ENCODE measurements around the gene SLC1A2. TPM values are rescaled to one million over a fixed set of nuclear protein-coding genes. Genes with fewer than 3 reads are reported as not detected.

Gene SLC1A2
- polyA plus RNA-seq, 1 donor, result 0.47 TPM

DNA sequence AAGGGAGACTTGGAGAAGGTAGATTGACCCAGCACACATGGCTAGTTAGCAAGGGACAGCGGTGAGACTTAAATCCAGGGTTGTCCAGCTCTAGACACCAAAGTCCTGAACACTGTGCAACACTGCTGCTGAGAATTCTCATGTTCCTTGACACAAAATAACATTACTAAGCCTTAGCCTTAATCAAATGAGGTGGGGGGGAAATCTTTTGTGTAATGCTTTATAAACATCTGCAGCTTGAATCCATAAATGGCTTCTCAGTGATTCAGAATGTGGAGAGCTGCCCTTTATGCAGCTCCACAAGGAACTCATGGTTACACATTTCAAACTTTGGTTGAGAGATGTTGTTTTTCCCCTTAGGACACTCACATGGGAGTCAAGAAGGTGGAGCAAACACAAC lies 200.4 kb downstream of the SLC1A2 start:
- no peak for DNase-seq

DNA sequence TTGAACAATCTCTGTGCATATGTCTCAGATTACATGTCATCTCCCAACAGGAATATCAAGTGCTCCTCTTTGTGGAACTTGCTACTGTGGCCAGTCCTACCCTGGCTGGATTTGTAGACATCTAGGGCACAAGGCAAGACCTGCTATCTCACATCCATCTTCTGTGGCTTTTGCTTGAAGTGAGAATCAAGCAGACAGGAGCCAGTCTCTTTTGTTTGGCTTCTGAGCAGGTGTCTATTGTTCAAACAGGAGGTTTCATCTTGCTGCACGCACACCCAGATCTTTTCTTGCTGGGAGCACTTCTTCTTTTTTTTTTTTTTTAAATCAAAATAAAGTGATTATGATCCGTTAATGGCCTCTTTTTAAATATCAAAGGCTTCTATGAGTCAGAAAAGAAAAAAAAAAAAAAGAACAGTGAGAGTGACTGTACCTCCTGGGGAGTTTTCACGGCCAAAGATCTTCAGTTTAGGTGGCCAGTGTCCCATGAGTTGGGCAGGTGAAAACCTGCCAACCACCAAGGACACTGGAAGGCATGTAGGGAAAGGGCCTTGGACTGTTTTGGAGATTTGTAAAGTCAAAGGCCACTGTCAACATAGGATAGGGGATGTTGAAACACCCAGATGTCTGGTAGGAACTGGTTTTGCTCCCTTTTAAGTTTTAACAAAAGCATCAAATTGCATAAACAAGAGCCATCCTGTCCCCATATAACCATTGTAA lies 202.2 kb downstream of the SLC1A2 start:
- DNase-seq, result no peak

DNA sequence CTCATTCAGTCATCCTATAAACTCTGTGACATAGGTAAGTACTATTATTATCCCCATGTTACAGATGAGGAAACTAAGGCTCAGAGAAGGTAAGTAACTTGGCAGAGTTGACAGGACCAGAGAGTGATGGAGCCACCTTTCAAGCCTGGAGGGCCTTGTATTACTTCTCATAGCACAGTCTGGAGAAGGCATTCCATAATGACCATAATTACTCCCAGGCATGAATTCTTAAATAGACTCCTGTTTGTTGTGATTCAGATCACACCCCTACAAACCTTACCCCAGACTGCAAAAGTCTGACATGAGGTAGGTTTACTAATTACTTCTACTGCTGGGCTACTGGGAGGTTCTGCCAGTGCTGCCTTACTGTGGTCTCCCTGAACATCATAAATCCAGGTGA lies 203.4 kb downstream of the SLC1A2 start:
- no peak for DNase-seq

DNA sequence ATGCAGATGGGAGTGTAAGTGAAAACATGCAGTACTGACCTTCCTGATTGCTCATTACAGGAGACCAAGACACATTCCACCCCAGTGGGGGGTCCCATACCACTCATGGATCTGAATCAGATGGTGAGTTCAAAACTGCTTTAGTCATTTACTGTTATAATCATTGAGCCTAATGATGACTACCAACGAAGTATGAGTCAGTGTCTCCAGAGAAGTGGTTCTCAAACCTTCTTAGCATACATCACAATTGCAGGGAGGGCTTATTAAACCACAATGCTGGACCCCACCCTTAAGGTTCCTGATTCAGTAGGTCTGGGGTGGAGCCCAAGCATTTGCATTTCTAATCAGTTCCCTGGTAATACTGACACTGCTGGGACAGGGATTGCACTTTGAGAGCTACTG lies 204.6 kb downstream of the SLC1A2 start:
- no peak for DNase-seq

DNA sequence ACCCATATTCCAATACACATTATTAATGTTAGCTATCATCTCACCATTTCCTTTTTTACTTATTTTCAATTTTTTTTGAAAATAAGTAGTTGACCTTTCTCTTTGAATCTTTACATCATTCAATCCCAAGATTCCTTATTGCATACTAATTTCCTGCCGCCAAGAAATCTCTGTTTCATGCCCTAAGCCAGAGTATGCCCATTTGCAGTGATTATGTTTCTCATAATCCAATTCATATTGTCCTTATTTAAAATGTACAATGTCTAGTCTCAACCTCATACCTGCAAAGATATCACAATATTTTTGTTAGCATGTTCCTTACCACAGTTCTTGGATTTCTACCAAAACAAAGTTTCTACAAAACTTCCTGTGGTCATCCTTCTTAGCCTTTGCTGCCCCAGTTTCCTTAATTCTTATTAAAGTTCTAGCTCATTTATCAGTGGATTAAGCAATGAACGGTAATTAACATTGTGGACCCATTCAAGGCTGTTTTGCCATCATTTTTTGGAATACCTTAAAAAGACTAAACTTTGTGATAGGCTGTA lies 205.1 kb downstream of the SLC1A2 start:
- DNase-seq, result no peak

DNA sequence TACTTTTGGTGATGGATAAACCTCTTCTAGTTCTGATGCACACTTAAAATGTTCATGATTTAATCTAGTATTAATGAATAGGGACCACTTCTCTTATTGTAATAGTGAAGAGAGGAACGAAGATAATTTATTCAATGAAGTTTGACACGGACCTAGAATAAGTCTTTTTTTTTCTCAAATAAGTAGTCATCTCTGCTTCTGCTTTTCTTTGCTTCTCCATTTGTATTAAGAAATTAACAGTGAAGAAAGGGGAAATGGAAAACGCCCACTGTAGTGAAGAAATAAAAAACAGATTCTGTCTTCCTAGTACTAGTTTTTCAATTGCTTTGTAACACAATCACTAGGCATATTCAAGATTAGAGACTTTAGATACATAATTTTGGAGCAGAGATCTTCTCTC lies 207.4 kb downstream of the SLC1A2 start:
- no peak for DNase-seq

DNA sequence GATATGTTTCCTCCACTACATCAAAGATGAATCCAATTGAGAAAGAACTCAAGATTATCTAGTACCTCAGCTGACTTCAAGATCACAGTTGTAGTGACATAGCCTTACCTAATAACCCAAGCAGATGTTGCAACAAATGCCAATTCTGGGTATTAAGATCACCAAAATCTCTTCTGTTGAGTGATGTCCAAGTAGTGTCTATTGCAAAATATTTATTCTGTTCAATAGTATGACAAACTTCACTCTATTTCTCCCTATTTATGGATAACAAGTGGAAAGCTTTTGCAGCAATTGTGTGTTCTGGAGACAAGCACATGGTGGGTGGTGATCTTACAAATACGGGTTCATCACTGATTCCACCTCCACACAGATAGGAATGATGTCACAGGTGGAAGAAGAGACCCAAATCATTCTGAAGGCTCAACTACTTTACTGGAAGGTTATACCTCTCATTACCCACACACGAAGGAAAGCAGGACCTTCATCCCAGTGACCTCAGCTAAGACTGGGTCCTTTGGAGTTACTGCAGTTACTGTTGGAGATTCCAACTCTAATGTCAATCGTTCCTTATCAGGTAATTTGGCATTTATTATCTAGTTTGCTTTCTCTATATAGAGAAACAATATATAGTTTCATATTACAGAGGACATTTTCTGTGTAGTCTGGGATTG lies 208.3 kb downstream of the SLC1A2 start:
- no peak for DNase-seq

DNA sequence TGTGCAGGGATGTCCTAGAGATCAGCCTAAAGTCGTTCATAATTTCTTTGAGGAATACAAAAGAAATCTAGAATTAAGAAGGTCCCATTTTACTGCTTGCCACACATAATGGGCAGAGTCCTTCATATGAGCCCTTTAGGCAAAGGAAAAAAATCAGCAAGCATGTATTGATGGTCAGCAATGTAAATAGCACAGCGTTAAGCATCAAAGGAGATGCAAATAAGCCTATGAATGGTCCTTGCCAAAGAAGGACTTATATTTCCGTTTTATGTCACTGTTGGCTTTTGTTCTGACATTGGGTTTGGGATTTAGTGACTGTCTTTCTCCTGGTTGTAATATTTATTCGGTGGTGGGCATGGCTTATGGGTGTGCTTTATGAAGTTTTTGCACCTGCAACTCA lies 210.6 kb downstream of the SLC1A2 start:
- DNase-seq, result no peak

DNA sequence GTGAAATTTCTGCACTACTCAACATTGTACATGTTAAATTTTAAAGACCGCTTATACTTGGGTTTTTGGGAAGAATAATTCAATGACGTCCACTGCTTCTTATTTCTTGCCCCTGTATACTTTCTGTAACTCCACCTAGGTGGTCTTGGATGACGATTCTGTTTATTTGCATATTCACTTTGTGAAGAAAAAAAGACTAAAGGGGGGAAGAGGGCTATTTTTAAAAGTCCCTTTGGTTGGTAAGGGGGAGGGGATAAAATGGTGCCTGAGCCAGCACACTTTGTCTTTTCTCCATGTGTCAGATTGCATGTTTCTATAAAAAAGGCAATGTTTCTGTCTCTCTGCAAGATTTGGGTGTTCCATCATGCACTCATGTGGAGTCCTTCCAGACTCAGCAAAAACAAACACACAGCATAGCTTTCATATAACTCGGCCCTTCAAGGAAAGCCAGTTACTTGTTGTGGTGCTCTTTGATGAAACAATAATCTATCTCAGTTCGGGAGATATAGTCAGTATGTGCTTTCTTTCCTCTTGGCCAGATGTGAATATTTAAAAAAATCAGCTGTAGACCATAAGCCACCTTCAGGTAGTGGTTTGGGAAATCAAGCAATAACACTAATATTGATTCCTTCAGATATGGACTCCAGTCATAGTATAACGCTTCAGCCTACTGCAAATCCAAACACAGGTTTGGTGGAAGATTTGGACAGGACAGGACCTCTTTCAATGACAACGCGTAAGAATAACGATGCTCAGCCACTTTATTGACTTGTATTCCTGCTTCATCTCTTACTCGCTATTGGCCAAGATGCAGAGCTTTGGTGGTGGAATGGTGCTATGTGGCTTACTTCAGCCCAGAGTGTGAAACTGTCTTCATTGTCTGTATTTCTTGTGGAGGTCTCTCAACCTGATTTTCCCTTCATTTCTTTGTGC lies 211.6 kb downstream of the SLC1A2 start:
- DNase-seq, result no peak

DNA sequence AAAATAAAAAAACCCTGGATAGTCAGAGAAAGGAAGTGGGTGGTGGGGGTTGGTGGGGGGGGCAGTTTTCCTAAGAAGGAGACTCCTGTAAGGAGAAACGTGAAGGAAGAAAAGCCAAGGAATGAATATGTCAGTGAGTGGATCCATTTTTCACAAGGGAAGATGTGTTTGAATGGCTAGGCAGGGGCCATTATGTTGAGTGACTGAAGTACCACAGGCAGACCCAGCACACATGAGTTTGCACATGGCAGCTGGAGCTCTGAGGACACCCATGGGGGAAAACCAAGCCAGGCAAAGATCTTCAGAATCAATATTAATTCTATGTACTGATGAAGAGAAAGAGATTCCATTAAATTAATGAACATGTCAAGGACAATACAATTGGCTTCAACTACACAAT lies 212.7 kb downstream of the SLC1A2 start:
- DNase-seq, result no peak

DNA sequence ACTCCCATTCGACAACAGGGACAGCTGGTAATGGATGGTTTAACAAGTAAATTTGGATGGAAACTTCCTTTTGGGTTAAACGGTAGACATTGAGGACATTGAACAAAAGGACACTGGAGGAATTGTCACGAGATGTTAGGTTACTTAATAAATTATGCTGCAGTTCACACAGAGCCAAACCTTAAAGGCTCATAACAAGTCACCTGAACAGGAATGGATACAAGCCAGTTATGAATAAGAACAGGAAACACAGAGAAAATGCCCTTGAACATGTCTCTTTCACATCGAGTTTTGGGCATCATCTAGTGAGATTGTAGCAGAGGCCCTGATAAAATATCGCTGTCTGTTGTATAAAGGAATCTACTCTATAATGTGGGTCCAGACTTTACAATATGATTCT lies 214.7 kb downstream of the SLC1A2 start:
- no peak for DNase-seq

Other genes with a start within 250 kb of the SLC1A2 start
- gene PAMR1, start 106.1 kb upstream of the SLC1A2 start, polyA plus RNA-seq (ENCODE audit: insufficient read length), result 4.3 TPM
- gene FJX1, start 198.9 kb upstream of the SLC1A2 start, polyA plus RNA-seq (ENCODE audit: insufficient read length), result 15.0 TPM
- gene TRIM44, start 243.2 kb upstream of the SLC1A2 start, polyA plus RNA-seq (ENCODE audit: insufficient read length), result 101 TPM

Data from left kidney (tissue), 2 donors.